Neural cell (in vitro differentiated cells): ENCODE data around the gene GXYLT2.

Experiments
- EP300 ChIP-seq: fragments of 450-650 bp; conservative IDR thresholded peaks from 2 replicates; pipeline ENCODE4 v1.6.1; 2014; ENCODE audit warnings: antibody characterized with exemption, mild to moderate bottlenecking, moderate library complexity; ENCODE audit not compliant: poor library complexity, severe bottlenecking
- EZH2 ChIP-seq: fragments of 200-600, 300-800 bp; shearing (Covaris generic), sonication (generic); IDR thresholded peaks from 2 replicates; pipeline ENCODE4 v1.6.1; 2014; ENCODE audit warnings: antibody characterized with exemption, low read length, borderline replicate concordance, mild to moderate bottlenecking; ENCODE audit not compliant: insufficient read depth, poor library complexity, severe bottlenecking
- POLR2AphosphoS5 ChIP-seq: IDR thresholded peaks from 2 replicates; pipeline ENCODE4 v1.6.1; 2012
- RAD21 ChIP-seq: fragments of 450-650 bp; conservative IDR thresholded peaks from 2 replicates; pipeline ENCODE4 v1.6.1; 2014; ENCODE audit warnings: antibody characterized with exemption, mild to moderate bottlenecking, moderate library complexity
- SMC3 ChIP-seq: fragments of 450-650 bp; conservative IDR thresholded peaks from 2 replicates; pipeline ENCODE4 v1.6.1; 2014; ENCODE audit warnings: antibody characterized with exemption, mild to moderate bottlenecking, moderate library complexity; ENCODE audit not compliant: poor library complexity
- TAF1 ChIP-seq: IDR thresholded peaks from 2 replicates; pipeline ENCODE4 v1.6.1; 2012; ENCODE audit warnings: low read depth
- TF ChIP-seq, protein P1 (sequence below): fragments of 450-650 bp; IDR thresholded peaks from 2 replicates; pipeline ENCODE4 v1.5.1; 2014; ENCODE audit warnings: antibody characterized with exemption, mild to moderate bottlenecking, moderate library complexity; ENCODE audit not compliant: poor library complexity, severe bottlenecking
- TF ChIP-seq, protein P2 (sequence below): IDR thresholded peaks from 2 replicates; pipeline ENCODE4 v1.6.1; 2012; ENCODE audit warnings: borderline replicate concordance

DNA sequence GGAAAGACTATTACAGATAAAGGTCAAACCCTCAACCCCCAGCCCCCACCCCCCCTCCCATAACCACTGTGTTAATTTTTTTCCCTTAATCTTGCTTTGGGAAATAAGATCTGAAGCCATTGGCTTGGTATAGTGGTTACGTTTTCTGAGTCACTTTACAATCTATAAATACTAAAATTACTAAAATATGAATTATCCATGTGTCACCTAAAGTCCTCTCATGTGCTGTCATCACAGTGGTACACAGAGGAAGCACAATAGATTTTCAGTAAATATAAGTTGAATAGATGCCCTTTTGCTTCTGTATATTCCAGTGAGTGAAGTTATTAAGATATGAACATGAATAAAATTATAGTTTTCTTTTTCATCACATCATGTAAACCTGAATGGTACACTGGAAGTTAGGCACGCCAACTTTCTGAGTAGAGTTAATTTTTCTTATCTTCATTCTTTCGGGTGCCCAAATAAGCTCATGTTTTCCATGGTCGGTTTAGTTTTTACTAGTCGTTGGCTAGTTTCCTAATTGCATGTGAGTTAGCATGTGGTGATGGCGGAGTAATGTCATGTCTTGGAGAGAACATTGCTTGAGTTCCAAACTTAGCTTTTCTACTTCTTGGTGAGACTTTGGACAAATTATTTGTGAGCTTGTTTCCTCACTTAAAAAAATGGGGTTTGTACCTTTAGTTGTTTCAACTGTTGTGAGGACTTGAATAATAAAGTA, 120.3 kb downstream of the GXYLT2 start:
- TF ChIP-seq EZH2, result no peak
- TF ChIP-seq, protein P1, sequence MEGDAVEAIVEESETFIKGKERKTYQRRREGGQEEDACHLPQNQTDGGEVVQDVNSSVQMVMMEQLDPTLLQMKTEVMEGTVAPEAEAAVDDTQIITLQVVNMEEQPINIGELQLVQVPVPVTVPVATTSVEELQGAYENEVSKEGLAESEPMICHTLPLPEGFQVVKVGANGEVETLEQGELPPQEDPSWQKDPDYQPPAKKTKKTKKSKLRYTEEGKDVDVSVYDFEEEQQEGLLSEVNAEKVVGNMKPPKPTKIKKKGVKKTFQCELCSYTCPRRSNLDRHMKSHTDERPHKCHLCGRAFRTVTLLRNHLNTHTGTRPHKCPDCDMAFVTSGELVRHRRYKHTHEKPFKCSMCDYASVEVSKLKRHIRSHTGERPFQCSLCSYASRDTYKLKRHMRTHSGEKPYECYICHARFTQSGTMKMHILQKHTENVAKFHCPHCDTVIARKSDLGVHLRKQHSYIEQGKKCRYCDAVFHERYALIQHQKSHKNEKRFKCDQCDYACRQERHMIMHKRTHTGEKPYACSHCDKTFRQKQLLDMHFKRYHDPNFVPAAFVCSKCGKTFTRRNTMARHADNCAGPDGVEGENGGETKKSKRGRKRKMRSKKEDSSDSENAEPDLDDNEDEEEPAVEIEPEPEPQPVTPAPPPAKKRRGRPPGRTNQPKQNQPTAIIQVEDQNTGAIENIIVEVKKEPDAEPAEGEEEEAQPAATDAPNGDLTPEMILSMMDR, result no peak
- TF ChIP-seq POLR2AphosphoS5, result no peak
- TF ChIP-seq, protein P2, sequence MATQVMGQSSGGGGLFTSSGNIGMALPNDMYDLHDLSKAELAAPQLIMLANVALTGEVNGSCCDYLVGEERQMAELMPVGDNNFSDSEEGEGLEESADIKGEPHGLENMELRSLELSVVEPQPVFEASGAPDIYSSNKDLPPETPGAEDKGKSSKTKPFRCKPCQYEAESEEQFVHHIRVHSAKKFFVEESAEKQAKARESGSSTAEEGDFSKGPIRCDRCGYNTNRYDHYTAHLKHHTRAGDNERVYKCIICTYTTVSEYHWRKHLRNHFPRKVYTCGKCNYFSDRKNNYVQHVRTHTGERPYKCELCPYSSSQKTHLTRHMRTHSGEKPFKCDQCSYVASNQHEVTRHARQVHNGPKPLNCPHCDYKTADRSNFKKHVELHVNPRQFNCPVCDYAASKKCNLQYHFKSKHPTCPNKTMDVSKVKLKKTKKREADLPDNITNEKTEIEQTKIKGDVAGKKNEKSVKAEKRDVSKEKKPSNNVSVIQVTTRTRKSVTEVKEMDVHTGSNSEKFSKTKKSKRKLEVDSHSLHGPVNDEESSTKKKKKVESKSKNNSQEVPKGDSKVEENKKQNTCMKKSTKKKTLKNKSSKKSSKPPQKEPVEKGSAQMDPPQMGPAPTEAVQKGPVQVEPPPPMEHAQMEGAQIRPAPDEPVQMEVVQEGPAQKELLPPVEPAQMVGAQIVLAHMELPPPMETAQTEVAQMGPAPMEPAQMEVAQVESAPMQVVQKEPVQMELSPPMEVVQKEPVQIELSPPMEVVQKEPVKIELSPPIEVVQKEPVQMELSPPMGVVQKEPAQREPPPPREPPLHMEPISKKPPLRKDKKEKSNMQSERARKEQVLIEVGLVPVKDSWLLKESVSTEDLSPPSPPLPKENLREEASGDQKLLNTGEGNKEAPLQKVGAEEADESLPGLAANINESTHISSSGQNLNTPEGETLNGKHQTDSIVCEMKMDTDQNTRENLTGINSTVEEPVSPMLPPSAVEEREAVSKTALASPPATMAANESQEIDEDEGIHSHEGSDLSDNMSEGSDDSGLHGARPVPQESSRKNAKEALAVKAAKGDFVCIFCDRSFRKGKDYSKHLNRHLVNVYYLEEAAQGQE, result no peak
- TF ChIP-seq RAD21, result no peak
- no peak for TF ChIP-seq TAF1
- no peak for TF ChIP-seq SMC3
- no peak for TF ChIP-seq EP300
